ENCODE data around the gene ARIH2.
"Not testable (repeated sequence)": the region's sequence is repeated elsewhere in the genome, so short reads cannot be mapped to it uniquely, and the experiment has no call there.

Gene ARIH2

DNA sequence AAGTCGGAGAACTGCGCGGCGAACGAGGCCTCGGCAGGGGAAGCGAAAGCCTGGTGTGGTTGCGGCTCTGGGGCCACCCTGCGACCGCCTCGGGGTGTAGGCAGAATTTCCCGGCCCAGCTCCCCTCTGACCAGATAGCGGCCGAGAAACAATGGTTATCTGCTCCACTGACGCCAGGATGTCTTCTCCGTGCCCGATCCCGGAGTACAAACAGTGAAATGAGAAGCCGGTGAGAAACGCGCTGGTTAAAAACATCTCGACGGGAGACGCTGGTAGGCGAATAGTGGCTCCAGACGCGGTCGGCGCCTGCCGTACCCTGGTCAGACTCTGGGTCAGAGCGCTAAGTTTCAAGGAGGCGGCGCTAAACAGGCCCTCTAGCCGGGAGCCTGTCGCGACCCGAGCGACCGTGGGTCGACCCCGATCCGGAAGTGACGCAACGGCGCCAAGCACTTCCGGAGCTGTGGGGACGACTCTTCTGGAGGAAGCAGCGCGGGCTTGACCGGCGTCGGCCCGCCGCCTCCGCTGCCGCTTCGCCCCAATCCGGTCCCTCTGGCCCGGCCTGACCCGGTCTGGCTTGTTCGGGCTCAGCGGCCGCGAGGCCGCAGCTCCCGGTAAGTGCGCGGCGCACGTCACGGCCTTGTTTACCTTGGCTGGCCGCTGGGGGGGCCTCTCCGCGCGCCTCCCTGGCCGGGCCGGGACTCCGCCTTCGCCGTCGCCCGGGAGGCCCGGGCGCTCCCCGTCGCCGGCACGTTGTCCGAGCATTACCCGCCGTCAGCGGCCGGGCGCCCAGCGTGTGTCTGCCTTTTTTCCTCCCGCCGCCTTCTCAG is at the start of gene ARIH2:
Gene ARIH2 (plus strand): TSS at position 455 of the 827 bp plus-strand sequence. CDS start 8,717 bp downstream, outside the sequence.
- peak; percentile 56 for DNase-seq

DNA sequence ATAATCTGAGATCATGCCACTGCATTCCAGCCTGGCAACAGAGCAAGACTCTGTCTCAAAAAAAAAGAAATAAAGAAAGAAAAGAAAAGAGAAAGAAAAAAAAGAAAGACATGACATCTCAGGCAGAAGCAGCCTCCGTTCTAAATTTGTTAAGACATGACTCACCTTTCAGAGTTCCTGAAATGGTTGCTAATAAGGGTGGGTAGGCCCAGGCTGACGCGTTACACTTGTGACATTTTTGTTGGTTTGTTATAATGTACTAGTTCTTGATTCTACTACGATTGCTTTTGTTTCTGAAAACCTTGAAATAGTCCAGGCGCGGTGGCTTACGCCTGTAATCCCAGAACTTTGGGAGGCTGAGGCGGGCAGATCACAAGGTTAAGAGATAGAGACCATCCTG is 41.0 kb upstream of the ARIH2 start:
- no peak for DNase-seq

DNA sequence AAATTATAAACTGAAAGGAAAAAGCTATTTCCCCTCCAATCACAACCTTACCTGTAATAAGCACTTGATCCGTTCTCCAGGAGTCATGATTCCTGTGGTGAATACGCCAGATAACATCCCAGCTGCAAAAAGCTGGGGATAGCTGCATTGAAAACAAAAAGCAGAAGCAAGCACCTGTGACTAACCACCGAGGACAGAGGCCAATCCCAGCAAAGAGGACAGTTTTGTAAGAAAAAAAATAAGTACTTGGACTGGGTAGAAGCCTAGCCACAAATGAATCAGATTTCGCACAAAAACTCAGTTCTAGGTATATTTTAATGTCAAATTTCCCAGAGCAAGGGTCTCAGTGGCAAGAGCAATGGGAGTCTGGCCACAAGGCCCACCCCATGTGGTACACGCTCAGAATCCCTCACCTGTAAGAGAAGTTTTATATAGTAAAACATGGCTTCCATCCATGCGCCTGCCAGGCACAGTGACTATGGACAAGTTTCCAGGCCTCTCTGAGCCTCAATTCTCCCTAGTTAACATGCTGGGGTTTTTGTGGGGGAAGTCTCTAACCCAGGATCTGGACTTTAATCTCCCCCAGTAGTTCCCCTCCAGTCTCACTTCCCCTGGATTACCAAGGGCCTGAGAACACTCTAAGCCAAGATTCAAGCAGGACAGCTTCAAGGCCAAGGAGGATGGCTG is 39.2 kb upstream of the ARIH2 start:
- no peak for DNase-seq

DNA sequence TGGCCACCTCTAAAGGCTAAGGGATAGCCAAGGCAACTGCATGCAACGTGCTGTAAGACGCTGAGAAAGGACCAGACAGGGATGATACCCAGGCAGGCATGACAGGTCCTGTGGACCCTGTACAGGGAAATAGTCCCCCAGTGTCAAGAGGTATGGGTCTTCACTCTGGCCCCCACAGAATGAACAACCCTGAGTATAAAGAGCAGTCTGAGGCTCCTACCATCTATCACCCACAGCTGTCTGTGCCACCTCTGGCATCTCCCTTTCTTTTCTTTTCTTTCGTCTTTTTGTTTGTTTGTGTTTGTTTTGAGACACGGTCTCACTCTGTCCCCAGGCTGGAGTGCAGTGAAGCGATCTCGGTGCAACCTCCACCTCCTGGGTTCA is 38.7 kb upstream of the ARIH2 start:
- no peak for DNase-seq

DNA sequence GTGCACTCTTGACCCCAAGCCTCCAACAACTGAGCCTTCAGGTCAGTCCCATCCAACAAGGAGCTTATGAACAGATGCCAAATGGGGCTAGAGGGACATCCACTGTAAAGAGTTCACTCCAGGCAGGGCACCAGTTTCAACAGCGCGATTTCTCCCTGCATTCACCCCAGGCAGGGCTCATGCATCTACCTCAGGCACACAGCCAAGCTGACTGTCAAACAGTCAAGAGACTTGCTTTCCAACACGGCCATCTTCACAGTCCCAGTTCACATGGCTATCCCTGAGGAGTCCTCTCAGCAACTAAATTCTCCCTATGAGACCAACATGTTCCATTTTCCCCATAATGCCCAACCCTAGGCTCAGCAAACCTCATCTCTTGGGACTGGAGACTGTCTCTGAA is 37.6 kb upstream of the ARIH2 start:
- no peak for DNase-seq

DNA sequence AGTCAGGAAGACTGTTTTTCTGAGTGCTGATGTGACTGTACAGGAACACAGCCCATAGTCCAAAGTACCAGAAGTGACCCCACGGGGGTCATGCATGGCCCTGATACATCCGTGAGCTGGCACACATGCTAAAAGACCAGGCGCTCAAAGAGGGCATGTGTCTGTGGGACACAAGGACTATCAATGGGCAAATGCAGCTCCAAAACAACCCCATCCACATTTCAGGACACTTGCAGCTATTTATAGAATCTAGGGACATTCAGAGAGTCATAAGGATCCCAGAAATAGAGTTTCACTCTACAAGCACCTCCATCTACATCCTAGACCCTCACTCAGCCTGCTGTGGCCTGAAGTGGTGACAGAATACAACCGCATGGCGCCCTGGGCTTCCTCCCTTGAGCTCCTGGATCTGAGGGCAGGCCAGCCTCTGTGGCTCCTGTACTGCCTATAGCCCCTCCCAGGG is 37.0 kb upstream of the ARIH2 start:
- DNase-seq, result no peak

DNA sequence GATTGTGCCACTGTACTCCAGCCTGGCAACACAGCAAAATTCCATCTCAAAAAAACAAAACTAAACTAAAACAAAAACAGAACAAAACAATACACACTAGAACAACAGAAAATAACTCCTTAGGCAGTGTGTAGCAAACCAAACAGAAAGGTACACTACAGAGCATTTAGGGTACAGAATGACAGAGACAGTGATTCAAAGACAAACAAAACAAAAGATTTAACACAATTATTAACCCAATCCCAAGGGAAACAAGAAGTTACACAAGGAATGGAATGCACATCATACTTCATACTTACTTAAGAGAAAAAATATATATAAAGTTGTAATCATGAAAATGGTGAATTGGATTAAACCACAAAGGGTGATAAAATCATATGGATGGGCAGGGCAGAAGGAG is 32.9 kb upstream of the ARIH2 start:
- DNase-seq, result no peak

DNA sequence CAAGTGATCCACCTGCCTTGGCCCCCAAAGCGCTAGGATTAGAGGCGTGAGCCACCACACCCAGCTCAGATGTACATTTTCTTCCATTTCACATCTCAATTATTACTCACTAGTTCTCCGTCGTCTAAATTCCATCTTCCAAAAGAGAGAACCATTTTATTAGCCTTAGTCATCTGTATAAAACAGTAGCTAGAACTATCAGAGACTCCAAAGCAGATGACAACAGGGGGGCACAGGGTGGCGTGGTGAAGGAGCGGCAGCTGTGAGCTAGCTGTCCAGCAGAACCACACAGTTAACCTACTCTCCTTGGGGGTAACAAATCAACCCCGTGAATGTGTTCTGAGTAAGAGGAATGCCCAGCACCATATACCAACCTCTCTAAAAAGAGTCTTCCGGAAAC is 27.0 kb upstream of the ARIH2 start:
- no peak for DNase-seq

DNA sequence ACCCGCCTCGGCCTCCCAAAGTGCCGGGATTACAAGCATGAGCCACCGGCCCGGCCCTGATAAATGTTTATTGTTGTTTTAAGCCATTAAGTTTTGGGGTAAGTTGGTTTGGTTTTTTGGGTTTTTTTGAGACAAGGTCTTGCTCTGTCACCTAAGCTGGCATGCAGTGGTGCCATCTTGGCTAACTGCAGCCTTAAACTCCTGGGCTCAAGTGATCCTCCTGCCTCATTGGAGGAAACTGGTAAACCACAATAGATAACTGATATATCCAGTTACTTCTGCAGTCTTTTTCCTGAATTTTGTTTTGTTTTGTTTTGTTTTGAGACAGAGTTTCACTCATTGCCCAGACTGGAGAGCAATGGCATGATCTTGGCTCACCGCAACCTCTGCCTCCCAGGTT is 24.1 kb upstream of the ARIH2 start:
- no peak for DNase-seq

DNA sequence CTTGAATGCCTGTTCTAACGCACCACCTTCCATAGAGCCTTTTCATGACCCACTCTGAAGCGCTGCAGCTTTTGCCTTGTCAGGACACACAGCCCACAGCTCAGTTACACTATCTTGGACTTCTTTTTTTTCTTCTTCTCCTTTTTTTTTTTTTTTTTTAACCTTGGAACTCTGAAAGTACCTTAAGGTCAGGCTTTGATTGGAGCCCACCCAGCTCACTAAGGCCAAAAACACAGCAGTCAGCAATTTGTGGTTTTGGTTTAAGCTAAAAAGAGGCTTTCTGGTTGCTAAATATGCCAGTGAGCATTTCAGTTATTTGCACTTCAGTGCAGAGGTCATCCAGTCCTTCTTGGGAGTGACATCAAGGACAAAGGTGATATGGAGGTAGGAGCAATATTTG is 21.7 kb upstream of the ARIH2 start:
- DNase-seq, result no peak

DNA sequence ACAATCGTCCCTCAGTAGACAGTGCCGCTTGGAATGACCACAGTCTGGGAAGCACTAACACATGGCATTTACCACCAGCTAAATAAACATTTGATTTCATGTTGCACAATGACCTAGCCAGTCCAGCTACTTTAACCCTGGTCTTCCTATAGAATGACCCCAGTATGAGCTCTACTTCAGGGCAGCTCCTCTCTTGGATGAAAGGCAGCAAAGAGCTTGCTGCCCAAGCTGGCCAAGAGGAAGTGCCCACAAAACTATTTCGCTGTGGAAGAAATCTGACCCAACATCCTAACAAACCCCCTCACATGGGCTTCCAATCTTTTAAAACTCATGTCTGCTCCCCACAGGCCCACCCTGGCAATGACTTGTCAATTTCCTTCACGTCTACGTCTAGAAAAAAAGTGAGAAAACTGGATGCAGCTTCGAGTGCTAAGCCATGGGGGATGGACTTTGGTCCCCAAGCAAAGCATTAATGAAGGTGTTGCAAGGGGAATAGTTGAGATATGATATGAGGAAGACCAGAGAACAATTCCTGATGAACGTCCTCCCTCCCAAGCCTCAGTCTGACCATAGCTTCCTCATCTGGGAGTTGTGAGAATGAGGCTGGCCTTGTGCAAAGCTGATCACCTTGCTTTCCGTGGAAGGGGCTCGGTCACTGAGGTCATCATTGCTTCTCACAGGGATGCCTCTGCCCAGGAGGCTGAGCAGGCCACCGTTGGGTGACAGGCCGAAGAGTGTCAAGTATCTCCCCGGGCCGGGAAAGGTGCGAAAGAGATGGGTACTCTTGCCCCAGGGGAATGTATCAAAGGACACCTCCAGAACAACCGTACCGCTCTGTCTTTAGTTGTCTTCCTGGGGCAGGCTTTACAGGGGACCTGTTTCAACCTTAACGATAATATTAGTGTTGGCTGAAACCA is 20.9 kb upstream of the ARIH2 start:
- DNase-seq, result no peak

DNA sequence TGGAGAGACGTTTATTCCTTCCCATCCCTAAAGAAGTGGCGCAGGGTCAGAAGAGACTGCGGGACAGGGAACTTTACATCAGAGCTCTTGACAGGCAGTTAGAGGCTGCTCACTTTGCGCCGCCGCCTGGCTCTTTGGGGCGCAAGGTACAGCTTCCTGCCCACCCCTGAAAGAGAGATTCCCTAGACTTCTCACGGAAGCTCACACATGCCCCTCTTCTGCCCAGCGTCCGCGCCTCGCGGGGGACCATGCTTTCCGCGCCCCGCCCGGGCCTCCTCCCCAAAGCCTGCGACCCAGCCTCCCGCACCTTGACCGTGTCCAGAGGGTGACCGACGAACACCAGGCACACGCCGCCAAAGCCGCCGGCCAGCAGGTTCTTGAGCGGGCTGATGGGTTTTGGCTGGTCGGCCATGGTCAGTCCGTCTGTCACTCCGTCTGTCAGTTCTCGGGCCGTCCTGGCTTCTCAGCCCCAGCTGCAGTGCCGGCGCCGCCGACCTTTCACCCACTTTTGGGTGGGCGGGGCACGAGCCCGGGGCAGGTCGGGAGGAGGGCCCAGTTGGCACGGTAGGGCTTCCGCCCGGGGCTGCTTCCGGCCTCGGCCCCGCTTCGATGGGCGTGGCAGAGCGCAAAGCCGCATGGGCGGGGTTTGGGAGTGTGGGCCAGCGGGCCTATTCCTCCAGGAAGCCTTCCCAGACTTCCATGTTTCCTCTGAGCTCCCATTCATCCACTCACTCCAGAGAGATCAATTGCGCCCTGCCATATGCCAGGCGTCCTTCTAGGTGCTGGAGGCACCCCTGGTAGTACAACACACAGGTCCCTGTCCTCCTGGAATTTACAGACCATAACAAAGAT is 20.0 kb upstream of the ARIH2 start, which contains the start of gene SLC25A20:
Gene SLC25A20 (minus strand): TSS at position 500 of the 852 bp plus-strand sequence. CDS start 88 bp downstream, at position 412.
- DNase-seq, result peak; percentile 48

DNA sequence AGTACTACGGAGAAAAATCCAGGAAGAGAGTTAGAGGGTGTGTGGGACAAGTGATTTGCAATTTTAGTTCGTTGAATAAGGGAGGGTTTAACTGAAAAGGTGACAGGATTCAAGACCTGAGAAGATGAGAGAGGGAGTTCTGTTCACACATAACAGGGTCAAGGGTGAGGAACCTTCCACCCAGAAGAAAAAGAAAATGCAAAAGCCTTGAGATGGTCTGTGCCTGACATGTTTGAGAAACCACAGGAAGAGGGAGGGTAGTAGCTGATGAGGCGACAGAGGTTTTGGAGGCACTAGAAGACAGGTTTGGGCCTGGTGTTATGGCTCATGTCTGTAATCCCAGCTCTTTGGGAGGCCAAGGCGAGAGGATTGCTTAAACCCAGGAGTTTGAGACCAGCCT is 19.4 kb upstream of the ARIH2 start:
- DNase-seq, result no peak

DNA sequence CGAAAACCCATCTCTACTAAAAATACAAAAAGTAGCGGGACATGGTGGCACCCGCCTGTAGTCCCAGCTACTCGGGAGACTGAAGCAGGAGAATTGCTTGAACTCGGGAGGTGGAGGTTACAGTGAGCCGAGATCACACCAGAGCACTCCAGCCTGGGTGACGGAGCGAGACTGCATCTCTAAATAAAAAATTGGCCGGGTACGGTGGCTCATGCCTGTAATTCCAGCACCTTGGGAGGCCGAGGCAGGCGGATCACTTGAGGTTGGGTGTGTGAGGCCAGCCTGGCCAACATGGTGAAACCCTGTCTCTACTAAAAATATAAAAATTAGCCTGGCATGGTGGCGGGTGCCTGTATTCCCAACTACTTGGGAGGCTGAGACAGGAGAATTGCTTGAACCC is 11.6 kb upstream of the ARIH2 start:
- not testable (repeated sequence) for DNase-seq

DNA sequence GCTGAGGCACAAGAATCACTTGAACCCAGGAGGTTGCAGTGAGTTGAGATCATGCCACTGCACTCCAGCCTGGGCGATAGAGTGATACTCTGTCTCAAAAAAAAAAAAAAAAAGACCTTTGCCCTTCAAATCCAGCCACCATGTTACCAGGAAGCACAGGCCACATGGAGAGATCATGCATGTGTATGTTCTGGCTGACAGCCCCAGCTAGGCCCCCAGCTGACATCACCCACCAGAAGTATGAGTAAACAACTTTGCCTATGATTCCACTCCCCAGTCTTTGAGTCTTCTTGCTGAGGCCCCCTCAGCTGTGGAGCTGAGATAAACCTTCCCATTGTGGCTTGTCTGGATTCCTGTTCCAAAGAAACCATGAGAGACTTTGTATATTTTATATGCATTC is 3.3 kb upstream of the ARIH2 start:
- no peak for DNase-seq

DNA sequence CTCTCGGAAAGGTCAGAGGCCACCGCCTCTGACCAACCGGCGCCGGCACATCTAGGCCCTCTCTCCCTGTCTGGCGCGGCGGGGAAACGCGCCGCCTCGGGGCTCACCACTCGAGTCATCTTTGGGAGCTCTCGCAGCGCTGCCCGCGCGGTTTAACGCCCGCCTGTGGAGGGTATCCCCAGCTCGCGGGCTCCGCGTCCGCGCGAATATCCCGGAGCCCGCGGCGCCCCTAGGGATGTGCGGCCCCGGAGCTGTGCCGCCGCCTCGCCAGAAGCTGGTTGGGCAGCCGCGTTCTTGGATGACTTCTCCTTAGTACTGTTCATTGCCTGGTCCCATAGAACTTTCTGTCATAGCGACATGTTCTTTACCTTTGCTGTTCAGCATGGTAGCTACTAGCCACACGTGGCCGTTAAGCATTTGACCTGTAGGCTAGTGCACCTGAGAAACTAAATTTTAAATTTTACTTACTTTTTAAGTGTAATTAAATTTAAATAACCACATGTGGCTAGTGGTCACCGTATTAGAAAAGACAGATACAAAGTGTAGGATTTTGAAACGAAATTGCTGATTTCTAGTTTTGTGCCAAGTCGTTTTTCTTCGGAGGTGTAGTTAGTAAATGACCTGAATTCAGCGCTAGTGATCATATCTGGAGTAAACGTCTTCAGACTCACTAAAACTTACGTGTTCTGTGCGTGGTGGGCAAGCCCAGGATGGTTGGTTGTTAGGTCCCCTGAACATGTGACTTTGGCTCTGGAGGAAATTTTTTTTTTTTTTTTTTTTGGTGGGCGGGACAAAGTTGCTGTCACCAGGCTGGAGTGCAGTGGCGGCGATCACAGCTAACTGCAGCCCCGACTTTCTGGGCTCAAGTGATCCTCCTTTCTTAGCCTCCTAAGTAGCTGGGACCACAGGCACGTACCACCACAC is 835 bp downstream of the ARIH2 start:
- peak; percentile 1 for DNase-seq

DNA sequence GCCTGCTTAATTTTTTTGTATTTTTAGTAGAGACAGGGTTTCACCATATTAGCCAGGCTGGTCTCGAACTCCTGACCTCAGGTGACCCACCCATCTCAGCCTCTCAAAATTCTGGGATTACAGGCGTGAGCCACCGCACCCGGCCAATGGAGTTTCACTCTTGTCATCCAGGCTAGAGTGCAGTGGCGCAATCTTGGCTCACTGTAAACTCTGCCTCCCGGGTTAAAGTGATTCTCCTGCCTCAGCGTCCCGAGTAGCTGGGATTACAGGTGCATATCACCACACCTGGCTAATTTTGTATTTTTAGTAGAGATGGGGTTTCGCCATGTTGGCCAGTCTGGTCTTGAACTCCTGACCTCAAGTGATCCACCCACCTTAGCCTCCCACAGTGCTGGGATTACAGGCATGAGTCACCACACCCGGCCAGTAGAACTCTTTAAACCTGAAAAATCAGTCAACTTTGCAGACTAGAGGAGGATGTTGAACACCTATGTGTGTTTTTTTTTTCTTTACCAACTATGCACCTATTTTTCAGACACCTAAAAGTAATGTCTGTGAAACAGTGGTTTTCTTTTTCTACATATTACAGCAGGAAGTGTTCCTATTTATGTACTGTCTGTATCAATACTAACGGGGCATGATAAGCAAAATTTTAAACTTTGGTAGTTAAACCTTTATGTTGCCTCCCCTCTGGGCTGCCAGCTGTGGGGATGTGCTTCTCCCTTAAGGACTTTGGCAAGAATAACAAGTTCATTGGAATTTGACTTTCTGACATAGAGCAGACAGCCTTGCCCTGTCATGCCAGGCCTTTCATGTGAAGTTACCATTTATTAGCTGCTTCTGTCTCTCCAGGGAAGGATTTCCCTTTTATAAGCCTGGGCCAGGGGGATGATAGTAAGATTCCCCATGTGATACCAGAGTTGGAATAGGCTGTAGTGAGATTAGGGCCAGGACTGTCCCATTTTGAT is 8.1 kb downstream of the ARIH2 start:
- DNase-seq, result no peak

DNA sequence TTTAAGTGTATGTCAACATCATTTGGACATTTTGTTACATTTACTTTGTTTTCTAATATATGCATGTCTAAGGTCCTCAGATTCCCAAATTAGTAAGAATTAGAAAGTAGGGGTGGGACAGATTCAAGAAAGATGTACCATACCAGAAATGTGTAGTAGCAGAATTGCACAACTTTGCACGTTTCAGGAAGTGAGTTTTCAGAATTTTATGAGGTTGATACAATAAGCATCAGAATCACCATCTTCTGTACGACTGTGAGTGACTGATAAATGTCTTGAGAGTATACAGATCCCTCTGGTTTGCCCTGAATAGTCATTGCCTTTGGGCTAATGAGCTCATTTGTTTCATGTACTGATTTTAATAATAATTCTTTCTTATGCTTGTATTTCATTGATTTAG is 9.3 kb downstream of the ARIH2 start:
- DNase-seq, result no peak

DNA sequence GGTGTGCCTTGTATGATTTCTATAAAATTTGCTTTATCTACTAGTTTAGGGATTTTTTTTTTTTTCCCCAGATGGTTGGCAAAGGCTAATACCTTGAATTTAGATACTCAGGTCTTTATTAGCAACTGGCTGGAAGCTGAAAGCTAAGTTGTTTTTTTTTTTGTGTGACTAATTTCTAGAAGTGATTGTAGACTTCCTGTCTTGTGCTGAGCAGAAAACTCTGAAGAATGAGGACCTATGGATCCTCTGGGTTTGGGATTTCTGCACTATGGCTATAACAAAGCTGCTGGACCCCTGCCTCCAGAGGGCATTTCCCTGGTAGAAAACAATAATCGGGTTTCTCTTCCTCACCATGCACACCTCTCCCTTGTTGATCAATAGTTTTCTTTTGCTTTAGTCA is 10.0 kb downstream of the ARIH2 start:
- no peak for DNase-seq
